ENCODE results near the gene ARNT2.

The ARNT2 gene

GRCh38 chr15:80402339-80402738 is 1.8 kb upstream of the ARNT2 start:
- no peaks in the 10 kb centered on the region for H3K9me3 ChIP-seq
- no peaks in the 10 kb centered on the region for H3K36me3 ChIP-seq
- no peak for TF ChIP-seq CTCF (IDR thresholded peaks at IDR 0.05; ENCODE audit: low read depth, low read length)
- DNase-seq = no peak
- no peaks in the 10 kb centered on the region for H3K4me1 ChIP-seq
- peaks cover 50% of the 10 kb centered on the region for H3K27me3 ChIP-seq
- H3K4me3 ChIP-seq (ENCODE audit: low read depth, low read length) = no peak overlapping the region

GRCh38 chr15:80403712-80404056 is 498 bp upstream of the ARNT2 start:
- Histone ChIP-seq H3K4me1 (no peaks in the 10 kb centered on the region), H3K4me3 (ENCODE audit: low read depth, low read length) (peak overlapping the region; percentile 37), H3K9me3 (no peaks in the 10 kb centered on the region), H3K36me3 (no peaks in the 10 kb centered on the region), H3K27me3 (peaks cover 49% of the 10 kb centered on the region)
- DNase-seq = peak; percentile 23
- no peak for TF ChIP-seq CTCF (IDR thresholded peaks at IDR 0.05; ENCODE audit: low read depth, low read length)

- Histone ChIP-seq H3K27me3 (peaks cover 49% of the 10 kb centered on the region), H3K4me3 (ENCODE audit: low read depth, low read length) (peak overlapping the region; percentile 43)
- DNase-seq = peak; percentile 30
Measured at GRCh38 chr15:80404761-80405553, 775 bp downstream of the ARNT2 start.

GRCh38 chr15:80405554-80405850 is 1.3 kb downstream of the ARNT2 start:
- Histone ChIP-seq H3K4me1 (no peaks in the 10 kb centered on the region), H3K4me3 (ENCODE audit: low read depth, low read length) (no peak overlapping the region), H3K36me3 (no peaks in the 10 kb centered on the region), H3K9me3 (no peaks in the 10 kb centered on the region), H3K27me3 (peaks cover 49% of the 10 kb centered on the region)
- TF ChIP-seq CTCF (IDR thresholded peaks at IDR 0.05; ENCODE audit: low read depth, low read length) = no peak
- DNase-seq = no peak

More at GRCh38 chr15:80404761-80405553, 775 bp downstream of the ARNT2 start:
- H3K9me3 ChIP-seq = no peaks in the 10 kb centered on the region
- no peaks in the 10 kb centered on the region for H3K4me1 ChIP-seq
- no peak for TF ChIP-seq CTCF (IDR thresholded peaks at IDR 0.05; ENCODE audit: low read depth, low read length)
- no peaks in the 10 kb centered on the region for H3K36me3 ChIP-seq

- Histone ChIP-seq H3K4me1 (no peaks in the 10 kb centered on the region), H3K9me3 (no peaks in the 10 kb centered on the region), H3K4me3 (ENCODE audit: low read depth, low read length) (no peak overlapping the region), H3K27me3 (peaks cover 49% of the 10 kb centered on the region), H3K36me3 (no peaks in the 10 kb centered on the region)
- no peak for TF ChIP-seq CTCF (IDR thresholded peaks at IDR 0.05; ENCODE audit: low read depth, low read length)
- DNase-seq = no peak
Measured at GRCh38 chr15:80405970-80406369, 1.8 kb downstream of the ARNT2 start.

- no peak for DNase-seq
- H3K4me1 ChIP-seq = no peaks in the 10 kb centered on the region
- H3K4me3 ChIP-seq (ENCODE audit: low read depth, low read length) = no peak overlapping the region
- H3K27me3 ChIP-seq = peaks cover 6% of the 10 kb centered on the region; the same call in 1 of the 2 replicates
- H3K9me3 ChIP-seq = no peaks in the 10 kb centered on the region
- no peaks in the 10 kb centered on the region for H3K36me3 ChIP-seq
- TF ChIP-seq CTCF (IDR thresholded peaks at IDR 0.05; ENCODE audit: low read depth, low read length) = no peak
Measured at GRCh38 chr15:80411788-80412288, 7.7 kb downstream of the ARNT2 start.
